Neural progenitor cell (in vitro differentiated cells): Measurements from ENCODE around the gene AMN. TPM values are rescaled to one million over a fixed set of nuclear protein-coding genes. Genes with fewer than 3 reads are reported as not detected.
"Not testable (repeated sequence)": the region's sequence is repeated elsewhere in the genome, so short reads cannot be mapped to it uniquely, and the experiment has no call there.

Source experiments
- DNase-seq: peaks from one replicate; pipeline ENCODE4 v3.0.0-alpha.2; 2016; ENCODE audit warnings: low spot score
- H2AFZ ChIP-seq: fragments of 200-600 bp; sonication (generic); replicated peaks from 2 replicates; pipeline ENCODE4 v1.6.1; 2016; ENCODE audit warnings: antibody characterized with exemption
- H3F3A ChIP-seq: fragments of 200-600 bp; sonication (generic); 2 replicates; pipeline ENCODE4 v1.6.1; 2016; ENCODE audit warnings: antibody characterized with exemption, low read depth
- H3K27ac ChIP-seq: fragments of 200-600 bp; sonication (generic); 2 replicates; pipeline ENCODE4 v1.5.1; 2016; ENCODE audit warnings: mild to moderate bottlenecking
- H3K27me3 ChIP-seq: fragments of 200-600 bp; sonication (generic); 2 replicates; pipeline ENCODE4 v1.6.1; 2016; ENCODE audit warnings: mild to moderate bottlenecking, moderate library complexity
- H3K36me3 ChIP-seq: fragments of 200-600 bp; sonication (generic); 2 replicates; pipeline ENCODE4 v1.5.1; 2016
- H3K4me1 ChIP-seq: fragments of 200-600 bp; sonication (generic); 2 replicates; pipeline ENCODE4 v1.6.1; 2016; ENCODE audit warnings: mixed run types
- H3K4me2 ChIP-seq: fragments of 200-600 bp; sonication (generic); 2 replicates; pipeline ENCODE4 v1.6.1; 2016
- H3K4me3 ChIP-seq: fragments of 200-600 bp; sonication (generic); 2 replicates; pipeline ENCODE4 v1.5.1; 2016
- H3K79me2 ChIP-seq: fragments of 200-600 bp; sonication (generic); 2 replicates; pipeline ENCODE4 v1.6.1; 2016; ENCODE audit warnings: low read depth
- H3K9ac ChIP-seq: fragments of 200-600 bp; sonication (generic); 2 replicates; pipeline ENCODE4 v1.6.1; 2016
- H3K9me3 ChIP-seq: fragments of 200-600 bp; sonication (generic); 2 replicates; pipeline ENCODE4 v1.5.1; 2016; ENCODE audit warnings: low read depth
- H4K20me1 ChIP-seq: fragments of 200-600 bp; sonication (generic); 2 replicates; pipeline ENCODE4 v1.6.1; 2016; ENCODE audit warnings: low read depth
- H3K27ac Mint-ChIP-seq: 3 replicates; pipeline ENCODE4 v1.8.0; 2021; ENCODE audit warnings: mixed read lengths
- H3K27me3 Mint-ChIP-seq: 2 replicates; pipeline ENCODE4 v1.8.0; 2022; ENCODE audit warnings: low read depth, mild to moderate bottlenecking, inconsistent platforms, moderate library complexity, mixed read lengths; ENCODE audit not compliant: insufficient read depth
- H3K36me3 Mint-ChIP-seq: 3 replicates; pipeline ENCODE4 v1.8.0; 2021; ENCODE audit warnings: mixed read lengths
- H3K4me1 Mint-ChIP-seq: 3 replicates; pipeline ENCODE4 v1.8.0; 2021; ENCODE audit warnings: mixed read lengths
- H3K4me3 Mint-ChIP-seq: 3 replicates; pipeline ENCODE4 v1.8.0; 2021; ENCODE audit warnings: mild to moderate bottlenecking, moderate library complexity, mixed read lengths
- H3K9me3 Mint-ChIP-seq: 3 replicates; pipeline ENCODE4 v1.8.0; 2020; ENCODE audit warnings: mixed read lengths
- CTCF ChIP-seq: fragments of 200-600 bp; sonication (generic); IDR thresholded peaks from 2 replicates; pipeline ENCODE4 v1.5.1; 2017; ENCODE audit warnings: antibody characterized with exemption, mild to moderate bottlenecking
- EZH2 ChIP-seq: fragments of 200-600 bp; sonication (generic); IDR thresholded peaks from 2 replicates; pipeline ENCODE4 v1.6.1; 2017; ENCODE audit warnings: antibody characterized with exemption, mild to moderate bottlenecking, moderate library complexity
- EZH2phosphoT487 ChIP-seq: fragments of 200-600 bp; sonication (generic); IDR thresholded peaks from 2 replicates; pipeline ENCODE4 v1.6.1; 2017; ENCODE audit warnings: antibody characterized with exemption
- total RNA-seq: library from RNA; depleted of rRNA; stranded (reverse); fragments of >200 nt; gene quantifications from 2 replicates; pipeline ENCODE4 v1.2.3, GENCODE V29; 2015; ENCODE audit warnings: low replicate concordance

The AMN gene
- total RNA-seq, 1 donor from 2014 or later, result not detected

GRCh38 chr14:102875652-102876051 lies 46.8 kb upstream of the AMN start:
- Mint-ChIP-seq H3K4me1 (no peaks in the 10 kb centered on the region), H3K36me3 (peaks cover 2% of the 10 kb centered on the region), H3K27me3 (no peaks in the 10 kb centered on the region), H3K4me3 (no peak overlapping the region), H3K9me3 (no peaks in the 10 kb centered on the region), H3K27ac (no peak overlapping the region)
- no peak overlapping the region for H3K9ac ChIP-seq
- H3K4me2 ChIP-seq, result no peak overlapping the region
- H3F3A ChIP-seq, result no peaks in the 10 kb centered on the region
- H3K79me2 ChIP-seq, result no peaks in the 10 kb centered on the region
- H3K27me3 ChIP-seq, result no peaks in the 10 kb centered on the region
- no peaks in the 10 kb centered on the region for H4K20me1 ChIP-seq
- H3K36me3 ChIP-seq, result no peaks in the 10 kb centered on the region
- H2AFZ ChIP-seq, result no peak overlapping the region
- H3K27ac ChIP-seq, result no peak overlapping the region
- no peak overlapping the region for H3K4me3 ChIP-seq
- no peaks in the 10 kb centered on the region for H3K4me1 ChIP-seq
- no peaks in the 10 kb centered on the region for H3K9me3 ChIP-seq
- DNase-seq, result no peak
- TF ChIP-seq EZH2 (no peak), CTCF (no peak), EZH2phosphoT487 (no peak)

DNA sequence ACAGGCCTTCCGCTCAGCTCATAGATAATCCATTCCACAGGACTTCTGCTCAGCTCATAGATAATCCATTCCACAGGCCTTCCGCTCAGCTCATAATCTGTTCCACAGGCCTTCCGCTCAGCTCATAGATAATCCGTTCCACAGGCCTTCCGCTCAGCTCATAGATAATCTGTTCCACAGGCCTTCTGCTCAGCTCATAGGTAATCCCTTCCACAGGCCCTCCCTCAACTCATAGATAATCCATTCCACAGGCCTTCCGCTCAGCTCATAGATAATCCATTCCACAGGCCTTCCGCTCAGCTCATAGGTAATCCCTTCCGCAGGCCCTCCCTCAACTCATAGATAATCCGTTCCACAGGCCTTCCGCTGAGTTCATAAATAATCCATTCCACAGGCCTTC lies 45.0 kb upstream of the AMN start:
- H4K20me1 ChIP-seq, H3K27ac ChIP-seq, H2AFZ ChIP-seq, H3K36me3 ChIP-seq, H3K27me3 ChIP-seq, H3F3A ChIP-seq, H3K4me3 ChIP-seq, H3K9ac ChIP-seq, H3K4me3 Mint-ChIP-seq, H3K4me1 ChIP-seq, H3K9me3 Mint-ChIP-seq, H3K27ac Mint-ChIP-seq, H3K79me2 ChIP-seq, H3K27me3 Mint-ChIP-seq, H3K9me3 ChIP-seq, H3K36me3 Mint-ChIP-seq, H3K4me2 ChIP-seq, H3K4me1 Mint-ChIP-seq, DNase-seq: not testable (repeated sequence)

- Histone ChIP-seq H3K79me2 (no peaks in the 10 kb centered on the region), H3K4me2 (no peak overlapping the region), H4K20me1 (no peaks in the 10 kb centered on the region), H3K9ac (no peak overlapping the region), H3K36me3 (no peaks in the 10 kb centered on the region), H2AFZ (no peak overlapping the region), H3F3A (no peaks in the 10 kb centered on the region), H3K9me3 (no peaks in the 10 kb centered on the region), H3K27me3 (no peaks in the 10 kb centered on the region), H3K4me1 (no peaks in the 10 kb centered on the region), H3K27ac (no peak overlapping the region), H3K4me3 (no peak overlapping the region)
- H3K4me1 Mint-ChIP-seq, result no peaks in the 10 kb centered on the region
- no peak for DNase-seq
- H3K36me3 Mint-ChIP-seq, result peaks cover 3% of the 10 kb centered on the region
- no peak overlapping the region for H3K27ac Mint-ChIP-seq
- H3K4me3 Mint-ChIP-seq, result no peak overlapping the region
- H3K27me3 Mint-ChIP-seq, result no peaks in the 10 kb centered on the region
- TF ChIP-seq EZH2, result no peak
- no peak for TF ChIP-seq CTCF
- TF ChIP-seq EZH2phosphoT487, result no peak
- H3K9me3 Mint-ChIP-seq, result no peaks in the 10 kb centered on the region
These were observed 44.1 kb upstream of the AMN start for GRCh38 chr14:102878174-102878969.

- Mint-ChIP-seq H3K27ac (no peak overlapping the region), H3K4me3 (no peak overlapping the region), H3K4me1 (no peaks in the 10 kb centered on the region), H3K9me3 (no peaks in the 10 kb centered on the region), H3K36me3 (peaks cover 4% of the 10 kb centered on the region), H3K27me3 (no peaks in the 10 kb centered on the region)
- Histone ChIP-seq H3K9ac (no peak overlapping the region), H3K4me2 (no peak overlapping the region), H3K4me3 (no peak overlapping the region), H3K27me3 (no peaks in the 10 kb centered on the region), H3K9me3 (no peaks in the 10 kb centered on the region), H3K27ac (no peak overlapping the region), H4K20me1 (no peaks in the 10 kb centered on the region), H3K79me2 (no peaks in the 10 kb centered on the region), H3K4me1 (no peaks in the 10 kb centered on the region), H3K36me3 (no peaks in the 10 kb centered on the region), H2AFZ (no peak overlapping the region), H3F3A (no peaks in the 10 kb centered on the region)
- TF ChIP-seq EZH2phosphoT487, result no peak
- no peak for DNase-seq
These were observed 43.4 kb upstream of the AMN start for GRCh38 chr14:102878970-102879460.
